KMS-11 (cell line): Measurements from ENCODE around the gene GPALPP1.

ENCODE experiments used
- H2AFZ ChIP-seq: fragments of 200-600 bp; sonication (generic); 2 replicates; pipeline ENCODE4 v1.6.1; 2016; ENCODE audit warnings: antibody characterized with exemption, mixed run types, low read depth
- H3K27ac ChIP-seq: fragments of 200-600 bp; sonication (generic); 2 replicates; pipeline ENCODE4 v1.6.1; 2016; ENCODE audit warnings: mild to moderate bottlenecking, mixed run types
- H3K27me3 ChIP-seq: fragments of 200-600 bp; sonication (generic); 2 replicates; pipeline ENCODE4 v1.6.1; 2017; ENCODE audit warnings: mild to moderate bottlenecking, low read depth, mixed run types, moderate library complexity; ENCODE audit not compliant: insufficient read depth
- H3K36me3 ChIP-seq: fragments of 200-600 bp; sonication (generic); 2 replicates; pipeline ENCODE4 v1.6.1; 2017; ENCODE audit warnings: mild to moderate bottlenecking, mixed run types; ENCODE audit not compliant: insufficient read depth
- H3K4me1 ChIP-seq: fragments of 200-600 bp; sonication (generic); 2 replicates; pipeline ENCODE4 v1.6.1; 2016; ENCODE audit warnings: mild to moderate bottlenecking, low read depth, mixed run types; ENCODE audit not compliant: poor library complexity, severe bottlenecking
- H3K4me2 ChIP-seq: fragments of 200-600 bp; sonication (generic); 2 replicates; pipeline ENCODE4 v1.7.0; 2016; ENCODE audit warnings: mild to moderate bottlenecking, mixed run types
- H3K4me3 ChIP-seq: fragments of 200-600 bp; sonication (generic); IDR thresholded peaks from 2 replicates; pipeline ENCODE4 v1.6.1; 2017; ENCODE audit warnings: low read depth, low read length, mixed read lengths; ENCODE audit not compliant: insufficient read depth
- H3K79me2 ChIP-seq: fragments of 200-600 bp; sonication (generic); 2 replicates; pipeline ENCODE4 v1.6.1; 2016; ENCODE audit warnings: low read depth, mixed run types; ENCODE audit not compliant: insufficient read depth
- H3K9ac ChIP-seq: fragments of 200-600 bp; sonication (generic); 2 replicates; pipeline ENCODE4 v1.6.1; 2016; ENCODE audit warnings: mild to moderate bottlenecking, mixed run types
- H4K20me1 ChIP-seq: fragments of 200-600 bp; sonication (generic); 2 replicates; pipeline ENCODE4 v1.6.1; 2016; ENCODE audit warnings: mild to moderate bottlenecking, mixed run types; ENCODE audit not compliant: insufficient read depth
- CTCF ChIP-seq: fragments of 200-600 bp; sonication (generic); conservative IDR thresholded peaks from 2 replicates; pipeline ENCODE4 v1.6.1; 2017; ENCODE audit warnings: low read depth, mild to moderate bottlenecking, antibody characterized with exemption, low read length, moderate library complexity, mixed read lengths

The GPALPP1 gene

GRCh38 chr13:45068036-45069001 lies 79.0 kb downstream of the GPALPP1 start:
- no peaks in the 10 kb centered on the region for H3K4me1 ChIP-seq
- H3K27me3 ChIP-seq: no peaks in the 10 kb centered on the region
- H3K4me2 ChIP-seq: no peak overlapping the region
- H2AFZ ChIP-seq: no peak overlapping the region
- no peak overlapping the region for H3K9ac ChIP-seq
- no peak for TF ChIP-seq CTCF
- H3K36me3 ChIP-seq: no peaks in the 10 kb centered on the region
- H3K27ac ChIP-seq: no peak overlapping the region
- H3K79me2 ChIP-seq: no peaks in the 10 kb centered on the region
- no peaks in the 10 kb centered on the region for H4K20me1 ChIP-seq
- no peak overlapping the region for H3K4me3 ChIP-seq

- H3K4me3 ChIP-seq: no peak overlapping the region
- H4K20me1 ChIP-seq: no peaks in the 10 kb centered on the region
- no peak overlapping the region for H3K4me2 ChIP-seq
- no peaks in the 10 kb centered on the region for H3K36me3 ChIP-seq
- no peak overlapping the region for H2AFZ ChIP-seq
- H3K9ac ChIP-seq: no peak overlapping the region
- no peaks in the 10 kb centered on the region for H3K4me1 ChIP-seq
- no peak for TF ChIP-seq CTCF
- no peak overlapping the region for H3K27ac ChIP-seq
- H3K79me2 ChIP-seq: no peaks in the 10 kb centered on the region
- no peaks in the 10 kb centered on the region for H3K27me3 ChIP-seq
These were observed 84.5 kb downstream of the GPALPP1 start for GRCh38 chr13:45073809-45074208.

- no peak overlapping the region for H2AFZ ChIP-seq
- H3K27ac ChIP-seq: no peak overlapping the region
- no peak for TF ChIP-seq CTCF
- H3K79me2 ChIP-seq: no peaks in the 10 kb centered on the region
- H4K20me1 ChIP-seq: no peaks in the 10 kb centered on the region
- no peak overlapping the region for H3K4me2 ChIP-seq
- no peak overlapping the region for H3K9ac ChIP-seq
- no peaks in the 10 kb centered on the region for H3K36me3 ChIP-seq
- no peaks in the 10 kb centered on the region for H3K27me3 ChIP-seq
- no peak overlapping the region for H3K4me3 ChIP-seq
- no peaks in the 10 kb centered on the region for H3K4me1 ChIP-seq
These were observed 85.4 kb downstream of the GPALPP1 start for GRCh38 chr13:45074721-45075120.

GRCh38 chr13:45078003-45078402 lies 88.7 kb downstream of the GPALPP1 start:
- TF ChIP-seq CTCF: no peak
- Histone ChIP-seq H3K36me3 (no peaks in the 10 kb centered on the region), H3K79me2 (no peaks in the 10 kb centered on the region), H3K4me3 (no peak overlapping the region), H4K20me1 (no peaks in the 10 kb centered on the region), H2AFZ (no peak overlapping the region), H3K4me2 (no peak overlapping the region), H3K27ac (no peak overlapping the region), H3K9ac (no peak overlapping the region), H3K27me3 (no peaks in the 10 kb centered on the region), H3K4me1 (no peaks in the 10 kb centered on the region)
